Fibroblast of the aortic adventitia (primary cell): Measurements from ENCODE around the gene TMEM221. TPM values are rescaled to one million over a fixed set of nuclear protein-coding genes. Genes with fewer than 3 reads are reported as not detected.
A peak's percentile ranks its signal among the peaks of the same experiment; 100 is the strongest.

Source experiments
- DNase-seq: peaks from one replicate; pipeline ENCODE4 v3.0.0-alpha.2; 2010; ENCODE audit warnings: low read depth
- H3K4me3 ChIP-seq: 2 replicates; pipeline ENCODE4 v1.5.1; 2011; ENCODE audit warnings: low read depth, mild to moderate bottlenecking, control low read depth, low read length, moderate library complexity
- total RNA-seq: library from RNA; depleted of rRNA; stranded (reverse); fragments of >200 nt; gene quantifications from 2 replicates; pipeline ENCODE4 v1.2.3, GENCODE V29; 2012; ENCODE audit warnings: low replicate concordance
- TF ChIP-seq, protein P1 (sequence below): IDR thresholded peaks from 2 replicates; pipeline ENCODE4 v1.5.1; 2011; ENCODE audit warnings: mild to moderate bottlenecking, low read length, control low read depth, inconsistent platforms; ENCODE audit not compliant: insufficient read depth

The TMEM221 gene
- total RNA-seq, 1 donor: not detected

DNA sequence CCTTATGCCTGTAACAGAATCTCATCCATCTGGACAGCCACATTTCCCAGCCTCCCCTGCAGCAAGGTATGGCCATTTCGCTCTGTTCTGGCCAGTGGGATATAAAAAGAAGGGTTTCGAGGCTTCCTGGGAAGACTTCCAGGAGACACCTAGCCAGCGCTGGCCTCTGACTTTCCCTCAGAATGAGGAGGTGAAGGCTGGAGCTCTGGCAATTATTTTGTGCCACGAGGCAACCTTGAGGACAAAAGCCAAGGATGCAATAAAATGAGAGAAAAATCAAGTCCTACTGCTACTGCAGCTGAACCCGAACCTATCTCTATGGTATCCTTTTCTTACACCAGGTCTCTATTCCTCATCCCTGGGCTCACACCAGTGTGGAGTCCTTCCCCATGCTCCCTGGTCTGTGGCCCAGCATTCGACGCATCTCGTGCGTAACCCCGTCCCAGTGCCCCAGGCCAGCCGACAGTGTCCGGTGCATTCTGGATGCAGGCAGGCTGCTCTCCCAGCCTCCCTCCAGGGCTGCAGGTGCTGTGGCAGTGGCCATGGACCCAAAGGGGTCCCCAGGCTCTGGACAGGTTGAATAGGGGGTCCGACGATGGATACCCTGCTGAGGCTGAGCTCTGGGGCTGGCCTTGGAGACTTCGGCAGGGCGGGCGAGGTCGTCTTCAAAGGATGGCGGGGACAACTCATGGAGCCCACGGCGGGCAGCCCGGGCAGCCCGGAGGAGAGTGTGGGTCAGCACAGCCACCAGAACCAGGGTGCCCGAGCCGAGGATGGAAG lies 12.2 kb downstream of the TMEM221 start:
- DNase-seq: no peak
- no peak overlapping the region for H3K4me3 ChIP-seq
- TF ChIP-seq, protein P1, sequence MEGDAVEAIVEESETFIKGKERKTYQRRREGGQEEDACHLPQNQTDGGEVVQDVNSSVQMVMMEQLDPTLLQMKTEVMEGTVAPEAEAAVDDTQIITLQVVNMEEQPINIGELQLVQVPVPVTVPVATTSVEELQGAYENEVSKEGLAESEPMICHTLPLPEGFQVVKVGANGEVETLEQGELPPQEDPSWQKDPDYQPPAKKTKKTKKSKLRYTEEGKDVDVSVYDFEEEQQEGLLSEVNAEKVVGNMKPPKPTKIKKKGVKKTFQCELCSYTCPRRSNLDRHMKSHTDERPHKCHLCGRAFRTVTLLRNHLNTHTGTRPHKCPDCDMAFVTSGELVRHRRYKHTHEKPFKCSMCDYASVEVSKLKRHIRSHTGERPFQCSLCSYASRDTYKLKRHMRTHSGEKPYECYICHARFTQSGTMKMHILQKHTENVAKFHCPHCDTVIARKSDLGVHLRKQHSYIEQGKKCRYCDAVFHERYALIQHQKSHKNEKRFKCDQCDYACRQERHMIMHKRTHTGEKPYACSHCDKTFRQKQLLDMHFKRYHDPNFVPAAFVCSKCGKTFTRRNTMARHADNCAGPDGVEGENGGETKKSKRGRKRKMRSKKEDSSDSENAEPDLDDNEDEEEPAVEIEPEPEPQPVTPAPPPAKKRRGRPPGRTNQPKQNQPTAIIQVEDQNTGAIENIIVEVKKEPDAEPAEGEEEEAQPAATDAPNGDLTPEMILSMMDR: no peak

GRCh38 chr19:17435218-17435617 lies 13.2 kb downstream of the TMEM221 start:
- TF ChIP-seq, protein P1: no peak
- no peak for DNase-seq
- H3K4me3 ChIP-seq: no peak overlapping the region

DNA sequence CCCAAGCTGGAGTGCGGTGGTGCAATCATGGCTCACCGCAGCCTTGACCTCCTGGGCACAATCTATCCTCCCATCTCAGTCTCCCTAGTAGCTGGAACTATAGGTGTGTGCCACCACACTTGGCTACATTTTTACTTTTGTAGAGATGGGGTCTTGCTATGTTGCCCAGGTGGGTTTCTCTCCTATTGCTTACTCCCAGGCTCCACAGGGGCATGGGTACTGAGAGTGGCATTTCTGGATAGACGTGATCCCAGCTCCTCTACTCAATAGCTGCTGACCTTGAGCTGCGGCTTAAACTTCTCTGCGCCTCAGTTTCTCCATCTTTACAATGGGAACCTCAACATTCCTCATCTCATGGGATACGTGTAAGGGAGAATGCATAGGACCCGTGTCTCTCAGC lies 17.1 kb downstream of the TMEM221 start:
- DNase-seq: no peak

DNA sequence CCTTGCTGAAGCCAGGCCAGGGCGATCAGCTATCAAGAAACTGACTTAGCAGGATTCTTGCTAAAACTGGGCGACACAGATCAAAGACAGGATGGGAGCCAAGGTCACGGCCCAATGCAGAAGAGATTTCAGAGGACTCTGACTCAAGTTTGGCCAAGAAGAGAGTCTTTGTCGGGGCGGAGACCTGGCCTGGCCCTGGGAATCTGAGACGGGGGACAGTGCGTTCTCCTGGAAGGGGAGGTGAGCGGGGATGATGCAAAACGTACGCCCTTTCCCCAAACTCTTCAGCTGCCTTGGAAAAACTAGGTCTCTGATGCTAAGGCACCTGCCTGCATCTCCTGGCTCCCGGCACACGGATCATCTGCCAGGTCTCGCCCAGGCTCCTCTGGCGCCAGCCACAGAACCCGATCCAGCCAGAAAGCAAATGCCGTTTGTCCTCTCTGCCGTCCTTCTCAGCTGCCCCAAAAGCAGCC lies 18.8 kb downstream of the TMEM221 start:
- no peak for DNase-seq
- no peak overlapping the region for H3K4me3 ChIP-seq
- TF ChIP-seq, protein P1: no peak

More for the DNA sequence above, 17.1 kb downstream of the TMEM221 start:
- TF ChIP-seq, protein P1: no peak
- no peak overlapping the region for H3K4me3 ChIP-seq

GRCh38 chr19:17424743-17425365 lies 23.6 kb downstream of the TMEM221 start:
- no peak overlapping the region for H3K4me3 ChIP-seq
- DNase-seq: peak; percentile 16
- TF ChIP-seq, protein P1: peak; percentile 56

- H3K4me3 ChIP-seq: no peak overlapping the region
- DNase-seq: no peak
- TF ChIP-seq, protein P1: no peak
Observed at GRCh38 chr19:17423429-17424208, 24.8 kb downstream of the TMEM221 start.
